Mucosa of rectum (tissue), 2 donors: ENCODE measurements around the gene SHH.

Experiments
- H3K27ac ChIP-seq, 2 donors: one replicate each; pipeline ENCODE4 v1.7.0; 2013; ENCODE audit warnings: inconsistent platforms in 2 of 2, low read depth in 2 of 2, low read length in 2 of 2
- H3K27me3 ChIP-seq, 2 donors: one replicate each; pipeline ENCODE4 v1.7.0; 2013; ENCODE audit warnings: low read length in 2 of 2; ENCODE audit not compliant: control insufficient read depth in 2 of 2, insufficient read depth in 2 of 2
- H3K36me3 ChIP-seq, 2 donors: one replicate each; pipeline ENCODE4 v1.7.0; 2013; ENCODE audit warnings: low read length in 2 of 2; ENCODE audit not compliant: control insufficient read depth in 2 of 2, insufficient read depth in 2 of 2
- H3K4me1 ChIP-seq, 2 donors: one replicate each; pipeline ENCODE4 v1.7.0; 2013; ENCODE audit warnings: low read length in 2 of 2, mild to moderate bottlenecking in 1 of 2; ENCODE audit not compliant: control insufficient read depth in 2 of 2, insufficient read depth in 2 of 2
- H3K4me3 ChIP-seq, 2 donors: one replicate each; pipeline ENCODE4 v1.7.0; 2013; ENCODE audit warnings: low read length in 2 of 2
- H3K9ac ChIP-seq, 2 donors: one replicate each; pipeline ENCODE4 v1.7.0; 2013; ENCODE audit warnings: low read length in 2 of 2, low read depth in 1 of 2, mild to moderate bottlenecking in 1 of 2
- H3K9me3 ChIP-seq, 2 donors: one replicate each; pipeline ENCODE4 v1.7.0; 2013; ENCODE audit warnings: low read length in 2 of 2; ENCODE audit not compliant: control insufficient read depth in 2 of 2
- donor health status: healthy.
- donor health status: Normal muscosa, but diverticular disease.

Gene SHH

GRCh38 chr7:155786491-155786890 lies 25.8 kb downstream of the SHH start:
- Histone ChIP-seq H3K4me1 (peaks cover 0 to 2% of the 10 kb centered on the region in 2 donors), H3K27ac (no peak overlapping the region), H3K4me3 (no peak overlapping the region), H3K27me3 (peaks cover 4 to 10% of the 10 kb centered on the region in 2 donors), H3K9ac (no peak overlapping the region), H3K9me3 (no peaks in the 10 kb centered on the region), H3K36me3 (peaks cover 6 to 11% of the 10 kb centered on the region in 2 donors)

- peaks cover 4 to 10% of the 10 kb centered on the region in 2 donors for H3K27me3 ChIP-seq
- peaks cover 0 to 2% of the 10 kb centered on the region in 2 donors for H3K4me1 ChIP-seq
- H3K9me3 ChIP-seq = no peaks in the 10 kb centered on the region
- no peak overlapping the region for H3K27ac ChIP-seq
- H3K9ac ChIP-seq = no peak overlapping the region
- H3K4me3 ChIP-seq = no peak overlapping the region
- H3K36me3 ChIP-seq = peaks cover 9 to 15% of the 10 kb centered on the region in 2 donors
Measured at GRCh38 chr7:155785536-155785935, 26.7 kb downstream of the SHH start.

- Histone ChIP-seq H3K9ac (no peak overlapping the region), H3K36me3 (peaks cover 25 to 31% of the 10 kb centered on the region in 2 donors), H3K27ac (no peak overlapping the region), H3K4me3 (no peak overlapping the region), H3K27me3 (peaks cover 4 to 6% of the 10 kb centered on the region in 2 donors), H3K4me1 (peaks cover 0 to 2% of the 10 kb centered on the region in 2 donors), H3K9me3 (no peaks in the 10 kb centered on the region)
Measured at GRCh38 chr7:155782466-155782865, 29.8 kb downstream of the SHH start.

GRCh38 chr7:155781433-155781832 lies 30.8 kb downstream of the SHH start:
- Histone ChIP-seq H3K4me1 (no peaks in the 10 kb centered on the region), H3K27ac (no peak overlapping the region), H3K36me3 (peaks cover 35 to 40% of the 10 kb centered on the region in 2 donors), H3K9me3 (no peaks in the 10 kb centered on the region), H3K9ac (no peak overlapping the region), H3K27me3 (no peaks in the 10 kb centered on the region), H3K4me3 (no peak overlapping the region)

GRCh38 chr7:155780884-155781283 lies 31.4 kb downstream of the SHH start:
- Histone ChIP-seq H3K4me3 (no peak overlapping the region), H3K4me1 (no peaks in the 10 kb centered on the region), H3K36me3 (peaks cover 39 to 46% of the 10 kb centered on the region in 2 donors), H3K9ac (no peak overlapping the region), H3K9me3 (no peaks in the 10 kb centered on the region), H3K27me3 (no peaks in the 10 kb centered on the region), H3K27ac (no peak overlapping the region)

GRCh38 chr7:155778349-155778748 lies 33.9 kb downstream of the SHH start:
- Histone ChIP-seq H3K4me1 (no peaks in the 10 kb centered on the region), H3K27me3 (no peaks in the 10 kb centered on the region), H3K27ac (no peak overlapping the region), H3K9ac (no peak overlapping the region), H3K36me3 (peaks cover 60 to 63% of the 10 kb centered on the region in 2 donors), H3K4me3 (no peak overlapping the region), H3K9me3 (no peaks in the 10 kb centered on the region)

- Histone ChIP-seq H3K4me1 (no peaks in the 10 kb centered on the region), H3K9me3 (no peaks in the 10 kb centered on the region), H3K36me3 (peaks cover 65 to 71% of the 10 kb centered on the region in 2 donors), H3K9ac (no peak overlapping the region), H3K27me3 (no peaks in the 10 kb centered on the region), H3K4me3 (no peak overlapping the region), H3K27ac (no peak overlapping the region)
Measured at GRCh38 chr7:155776606-155777005, 35.7 kb downstream of the SHH start.

- Histone ChIP-seq H3K27ac (no peak overlapping the region), H3K36me3 (peaks cover 69 to 76% of the 10 kb centered on the region in 2 donors), H3K9ac (no peak overlapping the region), H3K4me1 (no peaks in the 10 kb centered on the region), H3K27me3 (no peaks in the 10 kb centered on the region), H3K4me3 (no peak overlapping the region), H3K9me3 (no peaks in the 10 kb centered on the region)
Measured at GRCh38 chr7:155775691-155776090, 36.6 kb downstream of the SHH start.

GRCh38 chr7:155774947-155775346 lies 37.3 kb downstream of the SHH start:
- Histone ChIP-seq H3K4me3 (no peak overlapping the region), H3K36me3 (peaks cover 67 to 74% of the 10 kb centered on the region in 2 donors), H3K9me3 (no peaks in the 10 kb centered on the region), H3K4me1 (no peaks in the 10 kb centered on the region), H3K27ac (no peak overlapping the region), H3K27me3 (no peaks in the 10 kb centered on the region), H3K9ac (no peak overlapping the region)

- no peak overlapping the region for H3K4me3 ChIP-seq
- no peak overlapping the region for H3K9ac ChIP-seq
- no peak overlapping the region for H3K27ac ChIP-seq
- peaks cover 66 to 79% of the 10 kb centered on the region in 2 donors for H3K36me3 ChIP-seq
- no peaks in the 10 kb centered on the region for H3K4me1 ChIP-seq
- H3K27me3 ChIP-seq = no peaks in the 10 kb centered on the region
- no peaks in the 10 kb centered on the region for H3K9me3 ChIP-seq
Measured at GRCh38 chr7:155773531-155773930, 38.7 kb downstream of the SHH start.

GRCh38 chr7:155770241-155770640 lies 42.0 kb downstream of the SHH start:
- H3K9ac ChIP-seq = no peak overlapping the region
- H3K36me3 ChIP-seq = peaks cover 64 to 77% of the 10 kb centered on the region in 2 donors
- no peaks in the 10 kb centered on the region for H3K4me1 ChIP-seq
- no peak overlapping the region for H3K4me3 ChIP-seq
- H3K9me3 ChIP-seq = no peaks in the 10 kb centered on the region
- H3K27me3 ChIP-seq = no peaks in the 10 kb centered on the region
- no peak overlapping the region for H3K27ac ChIP-seq
